ENCODE data around the gene PRDM16.

DNA sequence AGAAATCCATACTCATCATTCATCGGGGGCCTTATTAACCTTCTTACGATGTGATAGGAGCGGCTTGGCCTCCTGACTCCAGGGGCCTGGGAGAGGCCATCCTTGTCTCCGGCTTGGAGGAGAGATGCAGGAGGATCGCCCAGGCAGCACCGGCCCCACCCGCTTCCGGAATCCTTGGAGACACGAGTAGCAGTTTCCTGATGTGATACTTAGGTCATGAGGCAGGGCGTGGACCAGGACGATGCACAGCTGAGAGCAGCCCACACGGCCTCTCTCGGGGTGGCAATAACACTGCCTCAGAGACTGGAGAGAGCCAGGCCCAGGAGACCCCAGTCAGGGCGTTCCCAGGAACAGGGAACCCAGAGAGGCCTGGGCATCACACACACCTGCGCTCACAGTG is 221.9 kb downstream of the PRDM16 start:
- TF ChIP-seq, protein P1, sequence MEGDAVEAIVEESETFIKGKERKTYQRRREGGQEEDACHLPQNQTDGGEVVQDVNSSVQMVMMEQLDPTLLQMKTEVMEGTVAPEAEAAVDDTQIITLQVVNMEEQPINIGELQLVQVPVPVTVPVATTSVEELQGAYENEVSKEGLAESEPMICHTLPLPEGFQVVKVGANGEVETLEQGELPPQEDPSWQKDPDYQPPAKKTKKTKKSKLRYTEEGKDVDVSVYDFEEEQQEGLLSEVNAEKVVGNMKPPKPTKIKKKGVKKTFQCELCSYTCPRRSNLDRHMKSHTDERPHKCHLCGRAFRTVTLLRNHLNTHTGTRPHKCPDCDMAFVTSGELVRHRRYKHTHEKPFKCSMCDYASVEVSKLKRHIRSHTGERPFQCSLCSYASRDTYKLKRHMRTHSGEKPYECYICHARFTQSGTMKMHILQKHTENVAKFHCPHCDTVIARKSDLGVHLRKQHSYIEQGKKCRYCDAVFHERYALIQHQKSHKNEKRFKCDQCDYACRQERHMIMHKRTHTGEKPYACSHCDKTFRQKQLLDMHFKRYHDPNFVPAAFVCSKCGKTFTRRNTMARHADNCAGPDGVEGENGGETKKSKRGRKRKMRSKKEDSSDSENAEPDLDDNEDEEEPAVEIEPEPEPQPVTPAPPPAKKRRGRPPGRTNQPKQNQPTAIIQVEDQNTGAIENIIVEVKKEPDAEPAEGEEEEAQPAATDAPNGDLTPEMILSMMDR (IDR thresholded peaks at IDR 0.05) = no peak
- TF ChIP-seq POLR2A (IDR thresholded peaks at IDR 0.05) = no peak
- no peak for TF ChIP-seq POLR2AphosphoS5 (IDR thresholded peaks at IDR 0.05)
